HG03432 (cell line): Measurements from ENCODE around the gene GJD2.

Source experiments
- ATAC-seq: cut with Tn5 transposase; IDR thresholded peaks from one replicate; pipeline ENCODE4 v1.9.1; 2021; ENCODE audit warnings: mild to moderate bottlenecking, moderate library complexity; ENCODE audit not compliant: unreplicated experiment

The GJD2 gene

GRCh38 chr15:34773917-34774316 lies 19.1 kb upstream of the GJD2 start:
- ATAC-seq, result no peak

GRCh38 chr15:34773013-34773412 lies 18.2 kb upstream of the GJD2 start:
- ATAC-seq, result no peak

GRCh38 chr15:34772312-34772711 lies 17.5 kb upstream of the GJD2 start:
- no peak for ATAC-seq

GRCh38 chr15:34769711-34770110 lies 14.9 kb upstream of the GJD2 start:
- no peak for ATAC-seq

GRCh38 chr15:34768530-34768929 lies 13.7 kb upstream of the GJD2 start:
- no peak for ATAC-seq

- ATAC-seq, result no peak
Measured at GRCh38 chr15:34765741-34766140, 10.9 kb upstream of the GJD2 start.

GRCh38 chr15:34760909-34761308 lies 6.1 kb upstream of the GJD2 start:
- ATAC-seq, result no peak

- ATAC-seq, result no peak
Measured at GRCh38 chr15:34759992-34760391, 5.2 kb upstream of the GJD2 start.

- ATAC-seq, result no peak
Measured at GRCh38 chr15:34759347-34759746, 4.5 kb upstream of the GJD2 start.

GRCh38 chr15:34757262-34757661 lies 2.5 kb upstream of the GJD2 start:
- no peak for ATAC-seq

- no peak for ATAC-seq
Measured at GRCh38 chr15:34755419-34755773, 598 bp upstream of the GJD2 start.

- no peak for ATAC-seq
Measured at GRCh38 chr15:34754171-34754601, 612 bp downstream of the GJD2 start.

GRCh38 chr15:34753236-34753894 lies 1.4 kb downstream of the GJD2 start:
- ATAC-seq, result no peak

- ATAC-seq, result no peak
Measured at GRCh38 chr15:34749691-34750090, 5.1 kb downstream of the GJD2 start.

- ATAC-seq, result no peak
Measured at GRCh38 chr15:34739346-34739745, 15.5 kb downstream of the GJD2 start.

- no peak for ATAC-seq
Measured at GRCh38 chr15:34738002-34738401, 16.8 kb downstream of the GJD2 start.

GRCh38 chr15:34737477-34737876 lies 17.3 kb downstream of the GJD2 start:
- ATAC-seq, result no peak

- ATAC-seq, result no peak
Measured at GRCh38 chr15:34734303-34734702, 20.5 kb downstream of the GJD2 start.

- no peak for ATAC-seq
Measured at GRCh38 chr15:34733621-34734020, 21.2 kb downstream of the GJD2 start.

- ATAC-seq, result no peak
Measured at GRCh38 chr15:34732430-34732829, 22.4 kb downstream of the GJD2 start.

GRCh38 chr15:34730701-34731100 lies 24.1 kb downstream of the GJD2 start:
- ATAC-seq, result no peak

GRCh38 chr15:34729886-34730285 lies 24.9 kb downstream of the GJD2 start:
- ATAC-seq, result no peak

- ATAC-seq, result no peak
Measured at GRCh38 chr15:34729056-34729455, 25.7 kb downstream of the GJD2 start.
